PC-3 (cell line): Measurements from ENCODE around the gene ASIC3.

Experiments
- CTCF ChIP-seq: fragments of 300-600 bp; sonication (generic); conservative IDR thresholded peaks from 2 replicates; pipeline ENCODE4 v1.5.1; 2017; ENCODE audit warnings: antibody characterized with exemption, low read depth, mild to moderate bottlenecking, low read length
- EZH2 ChIP-seq: fragments of 300-600 bp; sonication (generic); IDR thresholded peaks from one replicate; pipeline ENCODE4 v1.6.1; 2017; ENCODE audit warnings: antibody characterized with exemption, mild to moderate bottlenecking, low read length; ENCODE audit not compliant: unreplicated experiment
- EZH2phosphoT487 ChIP-seq: fragments of 300-600 bp; sonication (generic); IDR thresholded peaks from 2 replicates; pipeline ENCODE4 v1.6.1; 2018; ENCODE audit warnings: mild to moderate bottlenecking, antibody characterized with exemption, low read length, borderline replicate concordance

GRCh38 chr7:151039850-151040548 is 8.3 kb upstream of the ASIC3 start:
- TF ChIP-seq CTCF (no peak), EZH2 (no peak), EZH2phosphoT487 (no peak)
